Stimulated activated CD8-positive, alpha-beta memory T cell treated with anti-CD3 and anti-CD28 coated beads, Interleukin-15, amount 100 ng/mL, for 1 hour (primary cell): ENCODE results near the gene DNAAF5.
"Not testable (repeated sequence)": the region's sequence is repeated elsewhere in the genome, so short reads cannot be mapped to it uniquely, and the experiment has no call there.

Experiments
- DNase-seq: peaks from one replicate; pipeline ENCODE4 v3.0.0-alpha.2; 2020; ENCODE audit warnings: low read depth

DNAAF5 gene

GRCh38 chr7:747186-747585 lies 20.7 kb downstream of the DNAAF5 start:
- DNase-seq, result no peak

GRCh38 chr7:748446-748845 lies 21.9 kb downstream of the DNAAF5 start:
- DNase-seq, result no peak

GRCh38 chr7:749140-749551 lies 22.6 kb downstream of the DNAAF5 start:
- DNase-seq, result no peak

GRCh38 chr7:750111-750905 lies 23.8 kb downstream of the DNAAF5 start:
- DNase-seq, result no peak

- DNase-seq, result no peak
Observed at GRCh38 chr7:751826-752225, 25.3 kb downstream of the DNAAF5 start.

- not testable (repeated sequence) for DNase-seq
Observed at GRCh38 chr7:752256-752655, 25.8 kb downstream of the DNAAF5 start.

GRCh38 chr7:753190-753589 lies 26.7 kb downstream of the DNAAF5 start:
- DNase-seq, result no peak

GRCh38 chr7:754531-755412 lies 28.3 kb downstream of the DNAAF5 start:
- no peak for DNase-seq

GRCh38 chr7:755413-755805 lies 28.9 kb downstream of the DNAAF5 start:
- DNase-seq, result no peak

GRCh38 chr7:756231-756927 lies 29.9 kb downstream of the DNAAF5 start:
- DNase-seq, result no peak

GRCh38 chr7:756928-757560 lies 30.5 kb downstream of the DNAAF5 start:
- DNase-seq, result no peak

- DNase-seq, result no peak
Observed at GRCh38 chr7:757741-758163, 31.3 kb downstream of the DNAAF5 start.

- DNase-seq, result no peak
Observed at GRCh38 chr7:759569-759968, 33.1 kb downstream of the DNAAF5 start.

GRCh38 chr7:760006-760405 lies 33.5 kb downstream of the DNAAF5 start:
- no peak for DNase-seq

- no peak for DNase-seq
Observed at GRCh38 chr7:761101-761500, 34.6 kb downstream of the DNAAF5 start.

GRCh38 chr7:761631-762030 lies 35.1 kb downstream of the DNAAF5 start:
- no peak for DNase-seq

- no peak for DNase-seq
Observed at GRCh38 chr7:762885-763284, 36.4 kb downstream of the DNAAF5 start.

- no peak for DNase-seq
Observed at GRCh38 chr7:763762-764161, 37.3 kb downstream of the DNAAF5 start.

GRCh38 chr7:765383-765782 lies 38.9 kb downstream of the DNAAF5 start:
- DNase-seq, result no peak

- no peak for DNase-seq
Observed at GRCh38 chr7:767580-767940, 41.1 kb downstream of the DNAAF5 start.

- no peak for DNase-seq
Observed at GRCh38 chr7:767941-768731, 41.6 kb downstream of the DNAAF5 start.
